GM12801 (cell line): ENCODE measurements around the gene WDR37.

Source experiments
- TF ChIP-seq, protein P1 (sequence below): IDR thresholded peaks from one replicate; pipeline ENCODE4 v1.5.1; 2011; ENCODE audit warnings: control low read depth; ENCODE audit not compliant: insufficient read length; ENCODE audit errors: extremely low read depth

The WDR37 gene

DNA sequence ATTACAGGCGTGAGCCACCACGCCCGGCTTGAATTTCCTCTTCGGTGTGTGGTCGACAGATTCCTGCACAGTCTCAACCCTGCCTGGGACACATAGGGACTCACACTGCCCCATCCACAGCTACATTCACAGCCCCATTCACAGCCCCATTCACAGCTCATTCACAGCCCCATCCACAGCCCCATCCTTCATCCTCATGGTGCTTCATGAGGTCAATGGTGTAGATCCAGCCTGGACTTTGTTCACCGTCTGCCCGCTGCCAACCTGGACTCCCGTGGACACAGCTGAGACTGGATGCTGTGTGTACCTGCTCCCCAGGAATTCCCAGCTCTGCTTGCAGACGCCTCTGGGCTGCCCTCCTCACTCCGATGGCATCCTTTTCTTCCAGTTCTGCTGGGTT lies 35.7 kb upstream of the WDR37 start:
- TF ChIP-seq, protein P1, sequence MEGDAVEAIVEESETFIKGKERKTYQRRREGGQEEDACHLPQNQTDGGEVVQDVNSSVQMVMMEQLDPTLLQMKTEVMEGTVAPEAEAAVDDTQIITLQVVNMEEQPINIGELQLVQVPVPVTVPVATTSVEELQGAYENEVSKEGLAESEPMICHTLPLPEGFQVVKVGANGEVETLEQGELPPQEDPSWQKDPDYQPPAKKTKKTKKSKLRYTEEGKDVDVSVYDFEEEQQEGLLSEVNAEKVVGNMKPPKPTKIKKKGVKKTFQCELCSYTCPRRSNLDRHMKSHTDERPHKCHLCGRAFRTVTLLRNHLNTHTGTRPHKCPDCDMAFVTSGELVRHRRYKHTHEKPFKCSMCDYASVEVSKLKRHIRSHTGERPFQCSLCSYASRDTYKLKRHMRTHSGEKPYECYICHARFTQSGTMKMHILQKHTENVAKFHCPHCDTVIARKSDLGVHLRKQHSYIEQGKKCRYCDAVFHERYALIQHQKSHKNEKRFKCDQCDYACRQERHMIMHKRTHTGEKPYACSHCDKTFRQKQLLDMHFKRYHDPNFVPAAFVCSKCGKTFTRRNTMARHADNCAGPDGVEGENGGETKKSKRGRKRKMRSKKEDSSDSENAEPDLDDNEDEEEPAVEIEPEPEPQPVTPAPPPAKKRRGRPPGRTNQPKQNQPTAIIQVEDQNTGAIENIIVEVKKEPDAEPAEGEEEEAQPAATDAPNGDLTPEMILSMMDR = no peak

DNA sequence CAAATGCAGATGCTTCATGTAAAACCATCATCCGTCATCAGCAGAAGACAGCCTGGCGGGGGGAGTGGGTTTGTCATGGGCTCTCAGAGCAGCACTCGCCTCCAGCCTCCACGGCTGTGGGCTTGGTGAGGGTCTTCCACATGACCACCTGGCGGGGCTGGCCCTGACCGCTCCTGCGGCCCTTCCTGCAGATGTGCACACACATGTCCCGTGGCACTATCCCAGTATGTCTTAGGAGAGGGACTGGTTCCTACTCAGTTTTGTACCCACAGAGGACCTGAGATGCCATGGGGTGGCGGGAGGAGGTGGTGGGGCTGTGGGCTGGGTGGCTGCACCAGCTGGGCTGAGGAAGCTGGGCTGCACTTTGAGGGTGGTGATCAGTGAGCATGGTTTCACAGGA lies 35.2 kb upstream of the WDR37 start:
- TF ChIP-seq, protein P1 = no peak

DNA sequence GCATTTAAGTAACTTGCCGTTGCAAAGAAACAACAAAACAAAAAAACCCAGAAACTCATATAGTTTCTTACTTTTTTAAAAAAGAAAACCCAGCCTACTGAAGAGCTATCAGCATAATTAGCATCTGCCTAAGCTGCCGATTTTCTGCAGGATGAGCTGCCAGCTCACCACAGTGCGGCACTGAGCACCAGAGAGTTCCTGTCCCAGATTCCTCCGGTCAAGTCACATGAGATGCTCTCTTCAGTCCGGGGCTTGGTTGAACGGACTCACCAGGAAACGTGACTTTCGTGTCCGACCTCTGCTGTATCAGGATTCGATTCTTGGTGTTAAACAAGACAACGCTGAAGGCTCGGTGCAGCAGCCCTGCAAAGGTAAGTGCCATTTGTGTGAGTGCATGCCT lies 33.8 kb upstream of the WDR37 start:
- TF ChIP-seq, protein P1 = no peak

DNA sequence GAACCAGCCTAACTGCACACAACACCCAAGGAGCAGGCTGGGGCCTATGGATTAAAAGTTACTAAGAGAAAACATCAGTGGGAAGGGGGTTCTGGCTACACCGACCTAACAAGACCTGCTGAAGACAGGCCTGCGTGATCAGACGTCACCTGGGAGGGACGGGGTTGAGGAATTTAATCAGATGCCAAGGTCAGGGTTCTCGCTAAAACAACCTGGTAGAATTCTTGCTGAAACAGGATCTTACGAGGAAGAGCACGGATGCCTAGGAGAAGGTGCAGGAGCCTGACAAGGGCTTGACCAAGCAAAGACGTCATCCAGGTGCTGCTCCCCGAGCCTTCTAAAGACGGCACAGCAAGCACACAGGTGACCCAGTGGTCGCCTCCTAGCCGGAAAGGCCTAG lies 32.1 kb upstream of the WDR37 start:
- TF ChIP-seq, protein P1 = no peak

DNA sequence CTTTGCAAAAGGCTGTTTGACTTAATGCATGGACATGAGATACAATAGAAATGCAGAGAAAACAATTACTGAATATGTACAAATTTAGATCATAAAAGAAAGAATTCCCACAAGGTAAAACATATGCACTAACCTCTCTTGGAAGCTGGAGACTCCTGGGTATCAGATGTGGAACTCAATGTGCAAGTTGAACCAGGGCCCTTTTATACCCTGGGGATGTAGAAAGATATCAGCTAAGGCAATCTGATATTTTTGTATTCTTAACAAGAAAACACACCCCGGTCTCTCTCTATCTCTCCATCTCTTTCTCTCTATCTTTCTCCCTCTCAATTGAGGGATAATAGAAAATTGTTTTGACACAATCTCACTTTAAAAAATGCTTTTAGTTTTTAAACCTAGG lies 30.5 kb upstream of the WDR37 start, which contains the start of gene IDI2:
IDI2 (minus strand) TSS at position 177 of the 400 bp plus-strand sequence. CDS start 1,136 bp downstream, outside the sequence.
- TF ChIP-seq, protein P1 = no peak

DNA sequence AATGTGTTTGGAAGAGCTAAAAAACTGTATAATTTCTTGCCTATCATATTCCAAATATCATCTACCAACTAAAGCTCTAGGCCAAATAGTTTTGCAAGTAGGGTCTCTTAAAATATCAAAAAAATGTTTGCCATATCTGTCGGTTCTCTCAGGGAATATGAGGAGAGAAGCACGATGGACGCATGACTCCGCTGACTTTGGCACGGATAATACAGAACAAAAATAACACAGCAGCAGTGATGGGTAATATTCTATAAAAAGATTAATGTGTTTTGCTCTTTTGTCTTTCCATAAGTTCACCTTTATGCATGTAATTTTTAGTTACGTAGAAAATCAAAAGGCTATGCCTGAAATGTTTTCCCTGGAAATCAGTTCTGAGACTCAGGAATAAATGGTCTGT lies 29.6 kb upstream of the WDR37 start:
- TF ChIP-seq, protein P1 = no peak

DNA sequence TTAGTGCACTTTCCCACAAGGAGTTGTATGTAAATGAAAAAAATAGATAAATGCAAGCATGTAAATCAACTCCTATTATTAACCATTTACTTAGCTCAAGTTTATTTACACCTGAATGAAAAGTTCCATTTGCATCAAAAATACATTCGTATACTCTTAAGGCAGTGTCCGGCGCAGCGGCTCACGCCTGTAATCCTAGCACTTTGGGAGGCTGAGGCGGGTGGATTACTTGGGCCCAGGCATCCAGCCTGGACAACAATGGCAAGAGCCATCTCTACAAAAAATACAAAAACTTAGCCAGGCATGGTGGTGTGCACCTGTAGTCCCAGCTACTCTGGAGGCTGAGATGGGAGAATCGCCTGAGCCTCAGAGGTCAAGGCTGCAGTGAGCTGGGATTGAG lies 26.3 kb upstream of the WDR37 start:
- TF ChIP-seq, protein P1 = no peak

DNA sequence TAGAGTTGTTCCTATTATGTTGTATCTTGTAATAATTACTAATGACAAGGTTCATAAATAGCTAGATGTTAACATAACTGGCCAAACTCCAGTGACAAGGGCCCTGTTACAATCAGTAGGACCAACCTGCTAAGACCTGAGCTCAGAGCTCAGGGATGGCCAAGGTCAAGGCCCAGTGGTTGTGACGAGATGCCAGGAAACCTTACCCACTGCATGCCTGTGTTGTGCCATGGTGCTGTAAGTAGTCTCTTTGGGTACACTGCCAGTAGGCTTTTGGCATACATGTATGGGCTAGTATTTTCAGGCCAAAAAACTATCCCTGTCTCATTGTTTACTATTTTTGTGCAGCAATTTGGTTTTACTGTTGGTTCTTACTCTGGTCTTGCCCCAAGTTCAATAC lies 22.6 kb upstream of the WDR37 start:
- TF ChIP-seq, protein P1 = no peak
